Stimulated activated CD8-positive, alpha-beta memory T cell treated with anti-CD3 and anti-CD28 coated beads, Interleukin-12 subunit alpha, Interleukin-12 subunit beta, amount 100 ng/mL, for 24 hours (primary cell): ENCODE data around the gene BMPR2.
"Not testable (repeated sequence)": the region's sequence is repeated elsewhere in the genome, so short reads cannot be mapped to it uniquely, and the experiment has no call there.

Experiments
- DNase-seq: peaks from one replicate; pipeline ENCODE4 v3.0.0-alpha.2; 2020; ENCODE audit errors: extremely low read depth

The BMPR2 gene

DNA sequence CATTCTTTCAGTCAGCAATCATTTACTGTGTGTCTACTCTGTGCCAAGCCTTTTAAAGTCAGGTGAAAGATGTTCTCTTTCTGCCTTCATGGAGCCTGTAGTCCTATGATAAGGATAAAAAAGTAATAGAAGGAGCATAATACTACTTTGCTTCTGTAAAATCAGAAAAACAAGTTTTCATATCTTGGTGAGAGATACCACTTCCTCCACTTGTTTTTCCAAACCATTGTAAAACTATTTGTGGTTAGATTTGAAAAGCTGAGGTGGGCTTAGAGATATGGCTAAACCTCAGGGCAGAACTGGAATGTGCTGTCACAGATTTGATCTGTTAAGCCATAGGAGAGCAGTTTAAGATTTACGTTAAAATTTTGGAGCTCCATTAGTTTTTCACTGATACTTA lies 153.9 kb downstream of the BMPR2 start:
- no peak for DNase-seq

DNA sequence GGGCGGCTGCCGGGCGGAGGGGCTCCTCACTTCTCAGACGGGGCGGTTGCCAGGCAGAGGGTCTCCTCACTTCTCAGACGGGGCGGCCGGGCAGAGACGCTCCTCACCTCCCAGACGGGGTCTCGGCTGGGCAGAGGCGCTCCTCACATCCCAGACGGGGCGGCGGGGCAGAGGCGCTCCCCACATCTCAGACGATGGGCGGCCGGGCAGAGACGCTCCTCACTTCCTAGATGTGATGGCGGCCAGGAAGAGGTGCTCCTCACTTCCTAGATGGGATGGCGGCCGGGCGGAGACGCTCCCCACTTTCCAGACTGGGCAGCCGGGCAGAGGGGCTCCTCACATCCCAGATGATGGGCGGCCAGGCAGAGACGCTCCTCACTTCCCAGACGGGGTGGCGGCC lies 159.2 kb downstream of the BMPR2 start:
- not testable (repeated sequence) for DNase-seq

DNA sequence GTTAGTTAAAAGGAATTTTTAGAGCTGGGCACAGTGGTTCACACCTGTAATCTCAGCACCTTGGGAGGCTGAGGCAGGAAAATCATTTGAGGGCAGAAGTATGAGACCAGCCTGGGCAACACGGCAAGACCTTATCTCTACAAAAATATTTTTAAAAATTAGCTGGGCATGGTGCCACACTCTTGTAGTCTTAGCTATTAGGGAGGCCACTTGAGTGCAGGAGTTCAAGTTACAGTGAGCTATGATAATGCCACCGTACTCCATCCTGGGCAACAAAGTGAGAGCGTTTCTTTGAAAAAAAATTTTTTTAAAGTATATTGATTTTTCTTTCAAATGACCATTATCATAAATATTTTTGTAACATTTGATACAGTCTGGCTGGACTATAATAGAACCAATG lies 165.0 kb downstream of the BMPR2 start:
- no peak for DNase-seq

DNA sequence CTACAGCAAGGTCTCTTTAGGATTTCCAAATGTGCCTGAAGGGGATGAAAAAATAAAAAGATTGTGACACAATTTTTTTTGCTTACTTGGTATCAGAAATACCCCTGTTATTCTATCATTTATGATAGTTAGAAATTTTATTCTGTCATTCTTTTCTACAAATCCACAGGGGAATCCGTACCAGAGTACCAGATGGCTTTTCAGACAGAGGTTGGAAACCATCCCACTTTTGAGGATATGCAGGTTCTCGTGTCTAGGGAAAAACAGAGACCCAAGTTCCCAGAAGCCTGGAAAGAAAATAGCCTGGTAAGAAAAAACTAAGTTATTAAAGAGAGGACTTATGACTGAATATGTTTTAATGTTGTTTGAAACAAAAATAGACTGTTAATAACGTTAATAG lies 166.0 kb downstream of the BMPR2 start:
- no peak for DNase-seq

DNA sequence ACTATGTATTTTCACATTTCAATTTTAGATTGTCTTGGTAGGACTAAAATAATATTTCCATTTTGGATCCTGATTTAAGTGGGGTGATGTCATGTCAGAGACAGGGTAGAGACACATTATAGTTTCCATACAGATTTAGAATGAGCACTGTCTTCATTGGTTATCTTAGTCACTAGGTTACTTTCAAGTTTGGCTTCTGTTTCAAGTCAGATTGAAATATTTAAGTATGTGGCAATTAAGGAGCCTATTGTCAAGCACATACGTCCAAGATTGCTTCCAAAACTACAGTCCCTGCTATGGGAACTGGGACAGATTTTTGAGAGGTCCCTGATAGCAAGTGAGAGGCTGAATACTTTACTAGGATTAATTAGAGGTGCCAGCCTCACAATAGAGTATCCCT lies 169.4 kb downstream of the BMPR2 start:
- no peak for DNase-seq

DNA sequence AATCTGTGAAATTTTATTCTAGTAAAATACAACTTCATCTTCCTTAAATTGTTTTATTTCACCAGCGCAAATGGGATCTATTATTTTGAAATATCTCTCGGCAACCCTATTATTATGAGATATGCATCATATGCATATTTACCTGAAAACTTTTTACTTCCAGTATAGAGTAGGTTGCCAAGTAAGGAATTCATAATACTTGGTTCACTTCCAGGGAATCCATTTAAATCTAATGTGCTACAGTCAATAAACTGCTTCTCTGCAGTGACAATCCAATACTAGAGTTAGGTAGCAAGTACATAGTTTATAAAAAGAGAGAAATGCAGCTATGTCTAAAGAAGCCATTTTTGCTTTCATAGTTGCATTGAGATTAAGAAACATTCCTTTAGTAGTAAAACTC lies 169.8 kb downstream of the BMPR2 start:
- no peak for DNase-seq

DNA sequence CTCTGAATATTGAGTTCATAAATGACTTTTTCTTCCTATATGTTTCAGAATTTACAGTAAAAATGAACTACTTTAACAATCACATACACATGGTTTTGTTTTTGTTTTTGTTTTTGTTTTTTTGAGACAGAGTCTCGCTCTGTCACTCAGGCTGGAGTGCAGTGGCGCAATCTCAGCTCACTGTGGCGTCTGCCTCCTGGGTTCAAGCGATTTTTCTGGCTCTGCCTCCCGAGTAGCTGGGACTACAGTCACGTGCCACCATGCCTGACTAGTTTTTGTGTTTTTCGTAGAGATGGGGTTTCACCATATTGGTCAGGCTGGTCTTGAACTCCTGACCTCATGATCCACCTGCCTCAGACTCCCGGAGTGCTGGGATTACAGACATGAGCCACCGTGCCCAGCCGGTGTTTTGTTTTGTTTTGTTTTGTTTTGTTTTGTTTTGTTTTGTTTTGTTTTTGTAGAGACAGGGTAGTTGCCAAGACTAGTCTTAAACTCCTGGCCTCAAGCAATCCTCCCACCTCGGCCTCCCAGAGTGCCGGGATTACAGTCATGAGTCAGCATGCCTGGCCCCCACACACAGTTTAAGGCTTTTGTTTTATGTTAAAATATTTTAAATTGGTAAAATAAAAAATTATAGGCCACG lies 170.5 kb downstream of the BMPR2 start:
- DNase-seq = not testable (repeated sequence)

DNA sequence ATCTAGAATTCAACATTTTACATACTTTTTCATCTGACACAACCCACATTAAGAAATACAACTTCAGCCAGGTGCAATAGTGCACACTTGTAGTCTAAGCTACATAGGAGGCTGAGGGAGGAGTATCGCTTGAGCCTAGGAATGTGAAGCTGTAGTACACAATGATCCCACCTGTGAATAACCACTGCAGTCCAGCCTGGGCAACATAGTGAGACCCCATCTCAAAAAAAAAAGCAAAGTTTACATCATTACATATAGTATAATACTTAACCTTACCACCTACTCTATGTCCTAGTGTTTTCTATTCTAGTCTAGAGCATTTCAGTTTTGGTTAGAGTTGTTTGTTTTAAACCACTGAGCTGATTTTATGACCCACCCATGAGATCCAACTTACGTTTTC lies 172.1 kb downstream of the BMPR2 start:
- no peak for DNase-seq

DNA sequence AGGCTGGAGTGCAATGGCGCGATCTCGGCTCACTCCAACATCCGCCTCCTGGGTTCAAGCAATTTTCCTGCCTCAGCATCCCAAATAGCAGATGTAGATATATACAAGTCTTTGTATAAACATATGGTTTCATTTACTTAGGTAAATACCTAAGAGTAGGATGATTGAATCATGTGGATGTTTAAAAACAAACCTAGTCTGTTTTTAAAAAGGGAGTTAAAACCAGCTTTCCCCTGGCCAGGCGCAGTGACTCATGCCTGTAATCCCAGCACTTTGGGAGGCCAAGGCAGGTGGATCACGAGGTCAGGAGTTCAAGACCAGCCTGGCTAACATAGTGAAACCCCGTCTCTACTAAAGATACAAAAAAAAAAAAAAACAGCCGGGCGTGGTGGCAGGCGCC lies 174.9 kb downstream of the BMPR2 start:
- not testable (repeated sequence) for DNase-seq

DNA sequence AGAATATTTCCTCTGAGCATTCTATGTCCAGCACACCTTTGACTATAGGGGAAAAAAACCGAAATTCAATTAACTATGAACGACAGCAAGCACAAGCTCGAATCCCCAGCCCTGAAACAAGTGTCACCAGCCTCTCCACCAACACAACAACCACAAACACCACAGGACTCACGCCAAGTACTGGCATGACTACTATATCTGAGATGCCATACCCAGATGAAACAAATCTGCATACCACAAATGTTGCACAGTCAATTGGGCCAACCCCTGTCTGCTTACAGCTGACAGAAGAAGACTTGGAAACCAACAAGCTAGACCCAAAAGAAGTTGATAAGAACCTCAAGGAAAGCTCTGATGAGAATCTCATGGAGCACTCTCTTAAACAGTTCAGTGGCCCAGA lies 179.2 kb downstream of the BMPR2 start:
- no peak for DNase-seq

DNA sequence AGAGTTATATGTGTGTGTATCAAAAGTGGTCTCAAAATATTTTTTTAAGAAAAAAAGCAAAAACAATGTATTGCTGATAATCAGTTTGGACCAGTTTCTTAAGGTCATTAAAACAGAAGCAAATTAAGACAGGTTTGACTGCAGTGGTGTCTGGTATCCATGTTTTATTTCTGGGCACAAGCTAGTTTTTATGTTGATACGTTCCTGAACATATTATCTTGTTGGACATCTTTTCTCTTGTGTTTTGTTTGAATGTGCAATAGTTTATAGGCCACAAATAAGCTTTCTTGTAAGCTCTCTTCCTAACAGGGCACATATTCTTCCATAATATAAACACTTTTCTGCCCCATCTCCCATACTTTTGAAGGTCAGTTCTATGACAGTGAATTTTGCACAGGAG lies 184.1 kb downstream of the BMPR2 start:
- no peak for DNase-seq

DNA sequence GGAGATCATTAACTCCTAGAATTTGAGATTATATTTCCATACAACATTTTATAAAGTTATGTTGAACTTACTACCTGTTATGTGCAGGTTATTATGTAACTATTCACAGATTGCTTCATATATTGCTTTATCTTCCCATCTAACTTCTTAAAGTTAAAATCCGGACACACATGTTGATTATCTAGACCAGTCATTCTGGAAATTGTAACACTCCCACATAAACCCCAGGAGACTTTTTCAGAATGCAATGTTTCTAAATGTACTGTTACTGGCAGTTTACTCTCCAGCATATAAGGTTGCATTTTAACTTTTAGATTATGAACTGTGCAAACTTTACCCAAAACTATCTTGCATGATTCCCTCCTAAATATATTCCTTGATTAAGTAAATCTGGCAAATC lies 188.1 kb downstream of the BMPR2 start:
- no peak for DNase-seq

DNA sequence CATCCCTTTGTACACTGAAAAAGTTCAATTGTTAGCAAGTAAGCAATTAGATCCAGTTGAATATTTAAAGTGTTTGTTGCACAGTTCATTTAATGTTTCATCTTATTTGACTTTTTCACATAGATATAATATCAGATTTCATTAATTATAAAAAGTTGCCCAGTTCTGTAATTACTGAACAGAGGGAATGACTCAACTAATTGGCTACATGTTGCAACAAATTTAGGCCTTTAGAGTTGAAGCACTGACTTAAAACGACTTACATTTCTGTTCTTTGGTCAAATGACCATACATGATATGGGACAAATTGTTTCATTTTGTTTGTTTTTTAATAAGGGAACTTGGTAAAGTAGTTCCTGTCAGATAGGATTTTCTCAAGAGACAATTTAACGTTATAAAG lies 190.2 kb downstream of the BMPR2 start:
- DNase-seq = no peak

DNA sequence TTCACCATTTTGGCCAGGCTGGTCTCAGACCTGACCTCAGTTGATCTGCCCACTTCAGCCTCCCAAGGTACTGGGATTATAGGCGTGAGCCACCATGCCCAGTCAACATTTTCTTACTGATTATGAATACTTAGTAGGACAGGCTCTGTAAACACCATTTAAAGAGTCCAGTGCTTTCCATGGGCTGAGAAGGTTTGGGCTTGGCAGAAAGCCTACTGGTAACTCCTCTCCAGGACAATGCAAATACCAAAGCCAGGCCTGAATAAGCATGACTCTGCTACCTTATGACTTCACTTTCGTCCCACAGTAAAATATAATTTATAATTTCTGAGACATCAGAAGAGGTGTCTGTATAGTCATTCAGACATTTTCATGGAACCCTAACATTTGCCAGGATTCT lies 198.4 kb downstream of the BMPR2 start:
- DNase-seq = no peak

DNA sequence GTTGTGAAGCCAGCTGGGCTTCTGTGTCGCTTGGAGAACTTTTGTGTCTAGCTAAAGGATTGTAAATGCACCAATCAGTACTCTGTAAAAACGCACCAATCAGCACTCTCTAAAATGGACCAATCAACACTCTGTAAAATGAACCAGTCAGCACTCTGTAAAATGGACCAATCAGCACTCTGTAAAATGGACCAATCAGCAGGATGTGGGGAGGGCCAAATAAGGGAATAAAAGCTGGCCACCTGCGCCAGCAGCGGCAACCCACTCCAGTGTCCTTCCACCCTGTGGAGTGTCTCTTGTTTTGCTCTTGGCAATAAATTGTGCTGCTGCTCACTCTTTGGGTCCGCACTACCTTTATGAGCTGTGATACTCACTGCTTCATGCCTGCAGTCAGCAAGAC lies 199.1 kb downstream of the BMPR2 start:
- DNase-seq = not testable (repeated sequence)

DNA sequence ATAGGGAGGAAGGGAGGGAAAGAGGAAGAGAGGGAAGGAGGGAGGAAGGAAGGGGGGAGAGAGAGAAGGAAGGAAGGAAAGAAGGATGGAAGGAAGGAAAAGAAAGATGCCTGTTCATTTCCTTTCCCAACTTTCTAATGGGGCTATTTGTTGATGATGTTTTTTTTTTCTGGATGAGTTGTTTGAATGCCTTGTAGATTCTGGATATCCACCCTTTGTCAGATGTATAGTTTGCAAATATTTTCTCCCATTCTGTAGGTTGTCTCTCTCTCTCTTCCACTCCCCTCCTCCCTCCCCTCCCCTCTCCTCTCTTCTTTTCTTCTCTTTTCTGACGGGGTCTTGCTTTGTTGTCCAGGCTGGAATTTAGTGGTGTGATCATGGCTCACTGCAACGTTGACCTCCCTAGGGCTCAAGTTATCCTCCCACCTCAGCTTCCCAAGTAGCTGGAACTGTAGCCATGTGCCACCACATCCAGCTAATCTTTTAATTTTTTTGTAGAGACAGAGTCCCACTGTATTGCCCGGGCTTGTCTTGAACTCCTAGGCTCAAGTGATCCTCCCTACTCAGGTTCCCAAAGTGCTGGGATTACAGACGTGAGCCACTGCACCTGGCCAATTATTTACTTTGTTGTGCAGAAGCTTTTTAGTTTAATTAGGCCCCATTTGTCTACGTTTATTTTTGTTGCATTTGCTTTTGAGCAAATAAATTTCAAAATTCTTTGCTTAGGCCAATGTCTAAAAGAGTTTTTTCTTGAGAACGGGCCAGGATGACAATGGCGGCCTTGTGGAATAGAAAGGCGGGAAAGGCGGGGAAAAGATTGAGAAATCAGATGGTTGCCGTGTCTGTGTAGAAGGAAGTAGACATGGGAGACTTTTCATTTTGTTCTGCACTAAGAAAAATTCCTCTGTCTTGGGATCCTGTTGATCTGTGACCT lies 201.4 kb downstream of the BMPR2 start:
- DNase-seq = no peak

DNA sequence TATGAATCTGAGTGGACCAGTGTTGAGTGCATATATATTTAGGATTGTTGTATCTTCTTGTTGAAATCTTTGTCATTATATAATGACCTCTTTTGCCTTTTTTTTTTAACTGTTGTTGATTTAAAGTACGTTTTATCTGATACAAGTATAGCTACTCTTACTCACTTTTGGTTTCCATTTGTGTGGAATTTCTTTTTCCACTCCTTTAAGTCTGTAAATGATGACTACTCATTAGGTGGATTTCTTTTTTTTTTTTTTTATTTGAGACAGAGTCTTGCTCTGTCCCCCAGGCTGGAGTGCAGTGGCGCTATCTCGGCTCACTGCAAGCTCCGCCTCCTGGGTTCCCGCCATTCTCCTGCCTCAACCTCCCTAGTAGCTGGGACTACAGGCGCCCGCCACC lies 206.7 kb downstream of the BMPR2 start:
- not testable (repeated sequence) for DNase-seq

DNA sequence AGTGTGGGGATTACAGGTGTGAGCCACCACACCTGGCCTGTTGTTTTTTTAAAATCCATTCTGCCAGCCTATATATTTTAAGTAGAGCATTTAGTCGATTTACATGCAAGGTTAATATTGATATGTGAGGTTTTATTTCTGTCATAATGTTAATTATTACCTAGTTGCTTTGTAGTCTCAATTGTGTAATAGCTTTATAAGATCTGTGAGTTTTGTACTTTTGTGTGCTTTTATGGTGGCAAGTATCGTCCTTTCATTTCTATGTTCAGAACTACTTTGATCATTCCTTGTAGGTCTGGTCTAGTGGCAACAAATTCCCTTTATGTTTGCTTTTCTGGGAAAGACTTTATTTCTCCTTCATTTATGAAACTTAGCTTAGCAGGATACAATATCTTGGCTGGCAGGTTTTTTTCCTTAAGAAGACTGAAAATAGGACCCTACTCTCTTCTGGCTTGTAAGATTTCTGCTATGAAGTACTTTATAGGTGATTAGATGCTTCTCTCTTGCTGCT lies 207.6 kb downstream of the BMPR2 start:
- DNase-seq = no peak

DNA sequence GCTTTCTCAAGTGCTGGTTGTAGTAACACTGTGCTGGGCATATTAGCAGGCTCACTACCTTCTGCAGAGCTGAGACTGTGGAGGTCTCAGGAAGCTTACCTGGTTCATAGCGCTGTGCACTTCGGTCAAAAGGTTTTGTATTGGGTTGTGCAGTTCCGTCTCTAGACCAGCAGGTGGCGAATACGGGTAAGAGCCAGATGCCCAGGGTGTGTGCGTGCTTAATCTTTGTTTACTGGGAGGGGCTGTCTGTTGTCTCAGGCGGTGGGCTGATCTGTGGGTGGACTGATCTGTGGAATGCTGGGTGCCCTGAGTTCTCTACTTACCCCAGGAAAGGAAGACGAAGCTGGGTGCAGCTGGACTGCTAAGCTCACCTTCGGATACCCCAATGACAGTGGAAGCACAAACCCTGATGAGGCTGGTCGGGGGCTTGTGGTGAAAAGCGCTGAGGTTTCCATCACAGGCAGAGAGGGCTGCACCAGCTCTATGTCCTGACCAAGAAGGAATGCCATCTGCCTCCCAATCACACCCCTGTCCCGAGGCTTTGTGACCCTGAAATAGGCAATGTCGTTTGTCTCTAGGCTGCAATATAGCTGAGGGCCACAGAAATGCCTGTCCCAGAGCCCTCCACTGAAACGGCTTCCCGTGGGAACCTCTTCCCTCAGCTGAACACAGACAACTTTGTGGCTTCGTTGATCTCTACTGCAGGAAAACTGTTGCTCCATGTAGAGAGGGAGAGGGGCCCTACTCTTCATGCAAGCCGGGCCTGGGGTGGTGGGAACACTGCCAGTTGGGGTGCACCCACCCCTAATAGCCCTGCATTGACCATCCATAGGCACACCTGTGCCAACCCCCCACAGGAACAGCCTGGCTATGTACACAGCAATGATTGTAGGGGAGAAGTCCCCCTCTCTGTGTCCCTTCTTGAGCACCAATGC lies 212.8 kb downstream of the BMPR2 start:
- DNase-seq = peak; percentile 14

DNA sequence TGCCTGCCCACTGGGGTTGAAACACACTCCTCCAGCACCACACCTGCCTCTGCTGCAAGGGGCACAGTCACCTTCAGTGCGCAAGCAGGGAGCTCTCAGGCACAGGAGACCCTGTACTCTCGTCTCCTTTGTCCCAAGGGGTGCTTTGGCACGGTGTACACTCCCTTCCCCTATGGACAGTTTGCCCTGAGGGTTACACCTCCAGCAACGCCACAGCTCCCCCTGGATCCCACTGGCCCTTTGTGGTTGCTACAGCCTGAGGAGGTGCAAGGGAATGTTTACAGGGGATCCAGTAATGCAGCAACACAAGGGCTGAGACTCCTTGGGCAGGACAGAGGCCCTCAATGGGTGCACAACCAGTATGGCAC lies 213.4 kb downstream of the BMPR2 start:
- no peak for DNase-seq

DNA sequence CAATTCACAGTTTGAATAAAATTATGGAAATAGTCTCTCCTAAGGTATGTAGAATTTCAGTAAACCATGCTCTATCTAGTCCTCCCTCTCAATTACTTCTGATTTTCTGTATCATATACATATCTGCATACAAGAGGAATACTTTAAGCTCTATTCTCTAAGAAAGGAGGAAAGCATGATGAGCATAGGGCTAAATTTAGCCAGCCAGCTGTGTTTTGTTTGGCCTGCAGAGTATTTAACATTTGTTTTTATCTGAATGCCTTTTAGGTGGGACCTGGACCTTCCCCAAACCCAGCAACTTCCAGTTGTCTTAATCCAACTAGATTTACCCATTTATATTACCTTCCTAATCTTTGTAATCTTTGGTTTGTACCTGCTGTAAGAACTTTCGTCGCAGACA lies 216.4 kb downstream of the BMPR2 start:
- no peak for DNase-seq

DNA sequence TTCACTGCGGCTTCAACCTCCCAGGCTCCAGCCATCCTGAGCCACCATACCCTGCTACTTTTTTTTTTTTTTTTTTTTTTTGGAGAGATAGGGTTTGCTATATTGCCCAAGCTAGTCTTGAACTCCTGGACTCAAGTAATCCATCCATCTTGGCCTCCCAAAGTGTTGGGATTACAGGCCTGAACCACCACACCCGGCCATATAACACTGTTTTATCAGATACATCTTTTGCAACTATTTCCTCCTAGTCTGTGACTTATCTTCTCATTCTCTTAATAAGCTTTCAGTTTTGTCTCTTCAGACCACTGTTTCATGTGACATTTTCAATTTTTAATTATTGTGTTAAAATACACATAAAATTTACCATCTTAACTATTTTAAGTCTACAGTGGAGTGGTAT lies 223.0 kb downstream of the BMPR2 start:
- no peak for DNase-seq
